Measurements from ENCODE around the gene IMPA2.

IMPA2 gene

DNA sequence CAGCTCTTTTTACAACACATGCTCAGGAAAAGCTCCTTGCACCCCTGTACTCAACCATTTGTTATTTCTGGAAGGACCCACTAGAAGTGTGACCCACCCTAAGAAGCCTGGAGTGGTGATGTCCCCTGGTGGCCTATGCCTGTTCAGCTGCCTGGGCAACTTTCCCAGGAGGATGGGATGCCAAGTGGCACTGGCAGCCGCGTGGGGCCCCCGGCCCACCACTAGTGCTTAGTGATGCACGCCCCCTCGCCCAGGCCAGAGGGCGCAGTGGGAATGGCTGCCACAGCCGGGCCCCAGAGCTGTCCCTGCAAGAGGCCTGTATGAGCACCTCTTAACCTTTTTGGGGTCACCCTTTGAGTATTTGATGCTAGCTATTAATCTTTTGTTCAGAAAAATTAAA is 18.1 kb downstream of the IMPA2 start:
- Histone ChIP-seq H3K9me3 (ENCODE audit: control insufficient read depth in 2 of 2, low read length in 2 of 2) (no peaks in the 10 kb centered on the region), H3K9ac (ENCODE audit: low read length in 2 of 2) (no peak overlapping the region), H3K4me3 (ENCODE audit: low read length in 2 of 2) (no peak overlapping the region), H3K27ac (ENCODE audit: low read length) (no peak overlapping the region), H3K27me3 (ENCODE audit: control insufficient read depth in 1 of 2, insufficient read depth in 2 of 2, low read length in 2 of 2) (no peaks in the 10 kb centered on the region), H3K36me3 (ENCODE audit: control insufficient read depth in 2 of 2, insufficient read depth in 2 of 2, low read length in 2 of 2) (peaks cover 5 to 15% of the 10 kb centered on the region in 2 donors), H3K4me1 (ENCODE audit: control insufficient read depth, insufficient read depth, low read length) (peaks cover 17% of the 10 kb centered on the region)

DNA sequence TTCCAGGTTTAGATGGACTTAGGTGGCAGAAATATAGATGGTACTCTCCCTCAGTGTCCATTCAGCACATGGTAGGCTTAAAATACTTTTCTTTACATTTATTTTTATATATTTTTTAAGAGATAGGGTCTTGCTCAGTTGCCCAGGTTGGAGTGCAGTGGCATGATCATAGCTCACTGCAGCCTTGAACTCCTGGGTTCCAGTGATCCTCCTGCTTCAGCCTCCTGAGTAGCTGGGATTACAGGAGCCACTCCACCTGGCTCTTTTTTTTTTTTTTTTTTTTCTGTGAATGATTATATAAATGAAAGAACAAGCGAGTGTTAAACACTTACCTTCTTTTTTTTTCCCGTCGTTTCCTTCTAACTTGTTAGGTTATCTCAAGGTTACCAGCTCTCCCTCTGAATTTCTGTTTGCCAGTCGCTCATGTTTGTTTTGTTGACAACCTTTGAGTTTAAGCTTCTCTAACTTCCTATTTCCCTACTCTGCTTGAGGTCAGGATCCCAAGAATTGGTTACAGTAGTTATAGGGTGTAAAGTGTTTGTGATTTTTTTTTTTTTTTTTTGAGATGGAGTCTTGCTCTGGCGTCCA is 18.9 kb downstream of the IMPA2 start:
- no peak overlapping the region for H3K9ac ChIP-seq (ENCODE audit: low read length in 2 of 2)
- peaks cover 12% of the 10 kb centered on the region for H3K4me1 ChIP-seq (ENCODE audit: control insufficient read depth, insufficient read depth, low read length)
- H3K9me3 ChIP-seq (ENCODE audit: control insufficient read depth in 2 of 2, low read length in 2 of 2) = no peaks in the 10 kb centered on the region
- peaks cover 9 to 15% of the 10 kb centered on the region in 2 donors for H3K36me3 ChIP-seq (ENCODE audit: control insufficient read depth in 2 of 2, insufficient read depth in 2 of 2, low read length in 2 of 2)
- H3K27me3 ChIP-seq (ENCODE audit: control insufficient read depth in 1 of 2, insufficient read depth in 2 of 2, low read length in 2 of 2) = no peaks in the 10 kb centered on the region
- no peak overlapping the region for H3K27ac ChIP-seq (ENCODE audit: low read length)
- H3K4me3 ChIP-seq (ENCODE audit: low read length in 2 of 2) = no peak overlapping the region

DNA sequence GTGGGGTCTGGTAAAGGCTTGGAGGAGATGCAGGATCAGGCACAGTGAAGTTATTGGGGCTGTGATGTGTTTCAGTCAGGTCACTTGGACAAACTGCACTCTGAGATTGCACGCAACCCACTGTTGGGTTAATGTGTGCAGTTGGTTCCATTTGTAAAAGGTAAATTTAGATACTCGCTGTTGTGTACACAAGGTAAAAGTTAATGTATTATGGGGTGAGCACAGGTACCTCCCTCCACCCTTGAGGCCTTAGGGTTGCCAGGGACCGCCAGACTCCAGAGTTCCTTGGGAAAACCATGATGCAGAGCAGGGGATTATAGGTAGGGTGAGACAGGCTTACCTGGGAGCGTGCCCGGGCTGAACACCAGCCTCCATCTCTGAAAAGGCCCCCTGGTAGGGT is 20.1 kb downstream of the IMPA2 start:
- Histone ChIP-seq H3K27ac (ENCODE audit: low read length) (no peak overlapping the region), H3K9ac (ENCODE audit: low read length in 2 of 2) (no peak overlapping the region), H3K4me1 (ENCODE audit: control insufficient read depth, insufficient read depth, low read length) (peaks cover 6% of the 10 kb centered on the region), H3K4me3 (ENCODE audit: low read length in 2 of 2) (no peak overlapping the region), H3K27me3 (ENCODE audit: control insufficient read depth in 1 of 2, insufficient read depth in 2 of 2, low read length in 2 of 2) (no peaks in the 10 kb centered on the region), H3K36me3 (ENCODE audit: control insufficient read depth in 2 of 2, insufficient read depth in 2 of 2, low read length in 2 of 2) (peaks cover 10 to 15% of the 10 kb centered on the region in 2 donors), H3K9me3 (ENCODE audit: control insufficient read depth in 2 of 2, low read length in 2 of 2) (no peaks in the 10 kb centered on the region)

DNA sequence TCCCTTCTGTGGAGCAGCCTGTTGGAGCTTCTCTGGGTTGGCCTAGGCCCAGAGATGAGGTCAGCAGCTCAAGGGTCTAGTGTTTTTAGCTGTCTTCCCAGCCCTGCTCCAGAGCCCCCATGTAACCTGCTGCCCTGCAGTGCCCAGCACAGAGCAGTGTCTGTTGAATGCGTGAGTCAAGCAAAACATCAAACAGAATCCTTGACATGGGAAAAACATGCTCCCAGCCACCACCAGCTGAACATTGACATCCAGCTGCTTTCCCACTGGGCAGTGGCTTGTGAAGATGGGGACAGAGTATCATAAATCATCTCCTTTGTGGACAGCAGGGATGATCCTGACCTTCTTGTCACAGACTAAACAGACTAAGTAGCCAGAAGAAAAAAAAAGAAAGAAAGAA is 22.6 kb downstream of the IMPA2 start:
- no peak overlapping the region for H3K4me3 ChIP-seq (ENCODE audit: low read length in 2 of 2)
- no peaks in the 10 kb centered on the region for H3K4me1 ChIP-seq (ENCODE audit: control insufficient read depth, insufficient read depth, low read length)
- H3K27ac ChIP-seq (ENCODE audit: low read length) = no peak overlapping the region
- H3K9me3 ChIP-seq (ENCODE audit: control insufficient read depth in 2 of 2, low read length in 2 of 2) = no peaks in the 10 kb centered on the region
- no peaks in the 10 kb centered on the region for H3K27me3 ChIP-seq (ENCODE audit: control insufficient read depth in 1 of 2, insufficient read depth in 2 of 2, low read length in 2 of 2)
- peaks cover 15 to 17% of the 10 kb centered on the region in 2 donors for H3K36me3 ChIP-seq (ENCODE audit: control insufficient read depth in 2 of 2, insufficient read depth in 2 of 2, low read length in 2 of 2)
- no peak overlapping the region for H3K9ac ChIP-seq (ENCODE audit: low read length in 2 of 2)

DNA sequence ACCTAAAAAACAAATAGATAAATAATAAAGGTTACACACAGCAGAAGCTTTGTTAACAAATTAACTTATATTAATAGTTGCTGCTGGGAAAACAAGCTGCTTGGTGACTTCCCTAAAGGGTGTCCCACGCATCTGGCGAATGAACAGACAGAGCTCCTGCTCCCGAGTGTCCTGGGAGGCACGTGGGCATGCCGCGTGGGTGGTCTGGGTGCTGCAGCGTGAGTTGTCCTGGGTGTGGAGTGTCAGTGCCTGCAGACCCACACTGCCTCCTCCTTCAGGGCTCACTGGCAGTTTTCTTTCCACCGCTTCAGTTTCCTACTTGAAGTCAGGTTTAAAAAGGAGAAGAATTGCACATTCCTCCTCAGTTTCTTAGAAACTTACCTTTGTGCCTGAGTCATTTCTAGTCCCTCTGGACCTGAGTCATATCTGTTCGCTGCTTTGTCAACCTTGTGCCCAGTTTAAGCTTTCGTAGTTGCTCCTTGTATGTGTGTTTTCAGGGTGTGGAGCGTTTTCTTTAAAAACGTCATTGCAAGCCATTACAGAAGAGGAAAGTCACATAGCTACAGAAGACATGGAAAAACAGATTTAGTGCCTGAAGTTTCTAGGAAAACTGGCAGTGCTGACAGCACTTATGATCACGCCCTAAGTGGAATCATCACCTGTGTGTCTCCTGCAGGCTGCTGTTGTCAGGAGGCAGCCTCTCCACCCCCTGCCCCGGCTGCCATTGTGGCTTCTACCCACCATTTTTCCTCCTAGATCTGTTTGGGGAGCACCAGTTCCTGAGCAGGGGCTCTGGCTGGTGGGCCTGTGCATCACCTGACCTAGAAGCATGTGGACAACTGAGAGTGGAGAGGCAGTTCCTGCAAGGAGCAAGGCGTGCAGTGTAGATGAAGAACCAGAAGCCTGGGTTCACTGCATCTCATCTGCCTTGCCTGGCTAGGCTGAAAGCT is 24.5 kb downstream of the IMPA2 start:
- Histone ChIP-seq H3K36me3 (ENCODE audit: control insufficient read depth in 2 of 2, insufficient read depth in 2 of 2, low read length in 2 of 2) (peaks cover 15 to 27% of the 10 kb centered on the region in 2 donors), H3K4me3 (ENCODE audit: low read length in 2 of 2) (no peak overlapping the region), H3K27ac (ENCODE audit: low read length) (no peak overlapping the region), H3K4me1 (ENCODE audit: control insufficient read depth, insufficient read depth, low read length) (no peaks in the 10 kb centered on the region), H3K27me3 (ENCODE audit: control insufficient read depth in 1 of 2, insufficient read depth in 2 of 2, low read length in 2 of 2) (no peaks in the 10 kb centered on the region), H3K9me3 (ENCODE audit: control insufficient read depth in 2 of 2, low read length in 2 of 2) (no peaks in the 10 kb centered on the region), H3K9ac (ENCODE audit: low read length in 2 of 2) (no peak overlapping the region)

DNA sequence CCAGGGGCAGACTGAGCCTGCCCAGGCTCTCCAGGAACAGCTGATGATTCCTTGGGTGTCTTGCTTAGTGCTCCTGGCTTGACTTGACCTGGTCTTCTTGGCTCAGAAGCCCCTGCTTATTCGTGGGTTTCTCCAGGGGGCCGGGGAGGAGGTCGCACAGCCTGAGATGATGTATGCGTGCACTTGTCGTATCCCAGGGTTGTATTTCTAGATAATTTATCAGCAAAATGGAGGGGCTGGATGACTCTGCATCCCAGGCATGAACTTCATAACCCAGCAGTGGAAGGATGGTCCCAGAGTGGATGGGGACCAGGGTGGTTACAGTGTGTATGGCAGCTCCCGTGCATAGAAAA is 25.2 kb downstream of the IMPA2 start:
- Histone ChIP-seq H3K36me3 (ENCODE audit: control insufficient read depth in 2 of 2, insufficient read depth in 2 of 2, low read length in 2 of 2) (peaks cover 12 to 31% of the 10 kb centered on the region in 2 donors), H3K27me3 (ENCODE audit: control insufficient read depth in 1 of 2, insufficient read depth in 2 of 2, low read length in 2 of 2) (no peaks in the 10 kb centered on the region), H3K4me3 (ENCODE audit: low read length in 2 of 2) (no peak overlapping the region), H3K9me3 (ENCODE audit: control insufficient read depth in 2 of 2, low read length in 2 of 2) (no peaks in the 10 kb centered on the region), H3K27ac (ENCODE audit: low read length) (no peak overlapping the region), H3K9ac (ENCODE audit: low read length in 2 of 2) (no peak overlapping the region), H3K4me1 (ENCODE audit: control insufficient read depth, insufficient read depth, low read length) (peaks cover under 1% of the 10 kb centered on the region)

DNA sequence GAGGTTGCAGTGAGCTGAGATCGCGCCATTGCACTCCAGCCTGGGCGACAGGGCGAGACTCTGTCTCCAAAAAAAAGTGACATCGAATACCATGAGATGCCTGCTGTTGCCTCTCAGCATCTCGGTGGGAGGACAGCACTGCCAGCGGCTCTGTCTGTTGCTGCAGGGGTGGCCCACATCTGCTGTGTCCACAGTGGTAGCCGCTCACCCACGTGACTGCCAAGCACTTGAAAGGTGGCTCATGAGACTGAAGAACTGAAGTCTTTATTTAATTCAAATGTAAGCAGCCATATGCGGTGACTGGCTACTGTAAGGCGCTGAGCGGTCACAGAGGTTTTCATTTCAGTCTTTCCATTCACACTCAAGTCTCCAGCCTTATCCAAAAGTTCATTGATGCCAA is 25.8 kb downstream of the IMPA2 start:
- H3K27me3 ChIP-seq (ENCODE audit: control insufficient read depth in 1 of 2, insufficient read depth in 2 of 2, low read length in 2 of 2) = no peaks in the 10 kb centered on the region
- H3K27ac ChIP-seq (ENCODE audit: low read length) = no peak overlapping the region
- peaks cover 2% of the 10 kb centered on the region for H3K4me1 ChIP-seq (ENCODE audit: control insufficient read depth, insufficient read depth, low read length)
- H3K9me3 ChIP-seq (ENCODE audit: control insufficient read depth in 2 of 2, low read length in 2 of 2) = no peaks in the 10 kb centered on the region
- H3K9ac ChIP-seq (ENCODE audit: low read length in 2 of 2) = no peak overlapping the region
- H3K4me3 ChIP-seq (ENCODE audit: low read length in 2 of 2) = no peak overlapping the region
- peaks cover 8 to 28% of the 10 kb centered on the region in 2 donors for H3K36me3 ChIP-seq (ENCODE audit: control insufficient read depth in 2 of 2, insufficient read depth in 2 of 2, low read length in 2 of 2)

DNA sequence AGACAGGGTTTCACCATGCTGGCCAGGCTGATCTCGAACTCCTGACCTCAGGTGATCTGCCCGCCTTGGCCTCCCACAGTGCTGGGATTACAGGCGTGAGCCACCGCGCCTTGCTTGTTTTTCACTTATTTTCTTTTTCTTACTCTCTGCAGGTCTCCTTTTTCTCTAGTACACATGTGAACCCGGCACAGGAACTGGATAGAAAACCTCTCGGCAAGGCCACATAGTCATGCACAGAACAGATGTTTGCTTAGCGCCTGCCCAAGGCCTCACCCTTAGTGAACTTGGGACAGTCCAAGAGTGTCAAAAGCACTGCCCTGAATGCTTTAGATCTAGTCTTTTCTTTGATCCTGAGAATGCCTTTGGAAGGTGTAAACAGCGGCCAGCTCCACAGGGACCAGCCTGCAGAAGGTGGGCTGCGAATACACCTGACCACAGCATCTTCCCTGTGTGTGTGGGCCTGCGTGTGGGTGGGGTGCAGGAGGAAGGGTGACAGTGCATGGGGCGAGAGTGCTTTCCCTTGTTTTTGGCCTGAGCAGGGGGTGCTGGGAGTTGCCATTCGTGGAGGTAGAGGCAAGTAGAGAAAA is 27.0 kb downstream of the IMPA2 start:
- peaks cover 2% of the 10 kb centered on the region for H3K4me1 ChIP-seq (ENCODE audit: control insufficient read depth, insufficient read depth, low read length)
- no peak overlapping the region for H3K27ac ChIP-seq (ENCODE audit: low read length)
- no peak overlapping the region for H3K4me3 ChIP-seq (ENCODE audit: low read length in 2 of 2)
- H3K9me3 ChIP-seq (ENCODE audit: control insufficient read depth in 2 of 2, low read length in 2 of 2) = no peaks in the 10 kb centered on the region
- H3K36me3 ChIP-seq (ENCODE audit: control insufficient read depth in 2 of 2, insufficient read depth in 2 of 2, low read length in 2 of 2) = peaks cover 8 to 34% of the 10 kb centered on the region in 2 donors
- no peaks in the 10 kb centered on the region for H3K27me3 ChIP-seq (ENCODE audit: control insufficient read depth in 1 of 2, insufficient read depth in 2 of 2, low read length in 2 of 2)
- H3K9ac ChIP-seq (ENCODE audit: low read length in 2 of 2) = no peak overlapping the region

DNA sequence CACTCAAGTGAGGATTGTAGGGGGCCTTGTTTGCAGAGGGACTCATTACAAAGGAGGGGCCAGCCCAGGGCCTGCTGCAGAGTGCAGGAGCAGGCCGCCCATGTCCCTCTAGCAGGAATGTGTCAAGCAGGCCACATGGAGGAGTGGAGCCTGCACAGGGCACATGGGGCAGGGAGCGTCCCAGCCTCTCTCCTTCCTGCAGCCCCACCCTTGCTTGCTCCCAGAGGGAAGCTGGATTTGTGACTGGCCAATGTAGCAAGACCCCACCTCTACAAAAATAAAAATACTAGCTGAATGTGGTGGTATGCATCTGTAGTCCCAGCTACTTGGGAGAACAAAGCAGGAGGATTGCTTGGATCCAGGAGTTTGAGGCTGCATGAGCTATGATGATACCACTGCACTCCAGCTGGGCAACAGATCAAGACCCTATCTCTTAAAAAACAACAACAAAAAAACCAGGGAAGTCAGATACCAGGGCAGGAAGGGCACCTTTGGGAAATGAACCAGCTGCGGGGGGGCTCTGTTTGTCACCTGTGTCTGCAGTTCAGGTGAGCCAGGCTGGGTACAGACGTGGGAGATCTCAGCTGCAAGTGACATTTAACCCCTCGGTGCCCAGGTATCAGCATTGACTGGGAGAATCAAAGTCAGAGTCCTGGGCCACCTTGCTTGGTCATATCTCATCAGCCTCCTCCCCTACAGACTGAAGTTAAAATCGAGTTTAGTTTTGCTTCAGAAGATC is 27.7 kb downstream of the IMPA2 start:
- H3K4me1 ChIP-seq (ENCODE audit: control insufficient read depth, insufficient read depth, low read length) = peaks cover 2% of the 10 kb centered on the region
- no peak overlapping the region for H3K9ac ChIP-seq (ENCODE audit: low read length in 2 of 2)
- no peak overlapping the region for H3K4me3 ChIP-seq (ENCODE audit: low read length in 2 of 2)
- H3K9me3 ChIP-seq (ENCODE audit: control insufficient read depth in 2 of 2, low read length in 2 of 2) = no peaks in the 10 kb centered on the region
- H3K27me3 ChIP-seq (ENCODE audit: control insufficient read depth in 1 of 2, insufficient read depth in 2 of 2, low read length in 2 of 2) = no peaks in the 10 kb centered on the region
- no peak overlapping the region for H3K27ac ChIP-seq (ENCODE audit: low read length)
- H3K36me3 ChIP-seq (ENCODE audit: control insufficient read depth in 2 of 2, insufficient read depth in 2 of 2, low read length in 2 of 2) = peaks cover 5 to 38% of the 10 kb centered on the region in 2 donors

DNA sequence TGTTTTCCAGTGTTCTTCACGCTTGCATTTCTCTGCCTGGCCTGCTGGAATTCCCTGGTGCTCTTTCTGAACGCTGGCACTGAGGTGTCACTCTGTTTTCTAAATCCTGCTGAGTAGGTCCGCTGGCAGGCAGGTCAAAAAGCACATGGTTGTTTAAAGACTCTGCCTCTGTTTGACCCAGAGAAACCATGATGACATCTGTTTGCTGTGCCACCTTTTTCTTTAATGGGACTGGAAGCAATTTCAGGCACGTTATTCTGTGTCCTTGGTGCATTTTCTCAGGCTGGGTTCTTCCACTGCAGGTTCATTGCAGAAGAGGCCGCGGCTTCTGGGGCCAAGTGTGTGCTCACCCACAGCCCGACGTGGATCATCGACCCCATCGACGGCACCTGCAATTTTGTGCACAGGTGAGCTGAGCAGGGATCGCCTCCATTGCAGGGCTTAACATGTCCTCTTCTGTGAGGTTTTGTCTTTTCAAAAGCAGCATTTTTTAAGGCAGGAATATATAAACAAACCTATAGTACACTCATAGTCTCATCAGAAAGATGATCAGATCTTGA is 28.4 kb downstream of the IMPA2 start:
- Histone ChIP-seq H3K36me3 (ENCODE audit: control insufficient read depth in 2 of 2, insufficient read depth in 2 of 2, low read length in 2 of 2) (peaks cover 4 to 38% of the 10 kb centered on the region in 2 donors), H3K27me3 (ENCODE audit: control insufficient read depth in 1 of 2, insufficient read depth in 2 of 2, low read length in 2 of 2) (no peaks in the 10 kb centered on the region), H3K9me3 (ENCODE audit: control insufficient read depth in 2 of 2, low read length in 2 of 2) (no peaks in the 10 kb centered on the region), H3K4me3 (ENCODE audit: low read length in 2 of 2) (no peak overlapping the region), H3K27ac (ENCODE audit: low read length) (no peak overlapping the region), H3K9ac (ENCODE audit: low read length in 2 of 2) (no peak overlapping the region), H3K4me1 (ENCODE audit: control insufficient read depth, insufficient read depth, low read length) (peaks cover 4% of the 10 kb centered on the region)

All from stomach smooth muscle (tissue), 2 donors.